GM12878 (cell line): ENCODE results near the gene CHIA. TPM values are rescaled to one million over a fixed set of nuclear protein-coding genes. Genes with fewer than 3 reads are reported as not detected.

Experiments
- ATAC-seq: fragments of 200-7000 bp; cut with Tn5 transposase; 3 replicates; pipeline ENCODE4 v1.9.1; 2020; ENCODE audit warnings: mild to moderate bottlenecking, moderate library complexity
- BruUV-seq: library from RNA; stranded (reverse); fragments of 400-500 nt; replicated peaks from 2 replicates; lab custom pipeline; 2021; lab: Mats Ljungman, UMichigan
- CTCF ChIA-PET: fragments of 300-600 bp; sonication (Branson Sonifier 250); formaldehyde crosslinking; extraction: SDS; loops from one replicate; lab custom pipeline; 2021; ENCODE audit warnings: inconsistent platforms; lab: Yijun Ruan, JAX
- POLR2A ChIA-PET: fragments of 350-600 bp; formaldehyde crosslinking; extraction: SDS; loops from one replicate; lab custom pipeline; 2021; ENCODE audit warnings: inconsistent platforms; lab: Charles Lee
- RAD21 ChIA-PET: fragments of 300-600 bp; sonication (Branson Sonifier 250); formaldehyde crosslinking; loops from one replicate; lab custom pipeline; 2023; ENCODE audit warnings: antibody characterized with exemption; ENCODE audit not compliant: unreplicated experiment; lab: Charles Lee
- SMC1A ChIA-PET: fragments of 300-600 bp; sonication (Branson Sonifier 250); formaldehyde crosslinking; loops from one replicate; lab custom pipeline; 2023; ENCODE audit not compliant: unreplicated experiment, uncharacterized antibody; lab: Charles Lee
- DNase-seq: peaks from one replicate; pipeline ENCODE4 v3.0.0-alpha.2; 2011; ENCODE audit warnings: low read depth, low spot score
- FAIRE-seq: peaks from 3 replicates; lab custom pipeline; 2011; peaks lifted over from hg19 to GRCh38; lab: Jason Lieb, UNC
- H2AFZ ChIP-seq: 2 replicates; pipeline ENCODE4 v1.6.0; 2011; ENCODE audit warnings: low read depth, low read length, control low read depth; ENCODE audit not compliant: control insufficient read depth
- H3K27ac ChIP-seq: 2 replicates; pipeline ENCODE4 v1.5.1; 2011; ENCODE audit warnings: control low read depth; ENCODE audit not compliant: control insufficient read depth, insufficient read depth
- H3K27me3 ChIP-seq, 2 experiments: replicated peaks in 1 of 2; 2 replicates each; pipeline versions ENCODE4 v1.6.0 to v1.6.1; 2011; ENCODE audit warnings: low read length in 1 of 2; ENCODE audit not compliant: control insufficient read depth in 2 of 2, insufficient read depth in 2 of 2
- H3K36me3 ChIP-seq, 2 experiments: 2 replicates each; pipeline ENCODE4 v1.5.1; 2011; ENCODE audit warnings: low read length in 1 of 2; ENCODE audit not compliant: control insufficient read depth in 2 of 2, insufficient read depth in 2 of 2
- H3K4me1 ChIP-seq: 2 replicates; pipeline ENCODE4 v1.6.1; 2011; ENCODE audit warnings: mild to moderate bottlenecking, low read length, moderate library complexity, mixed read lengths; ENCODE audit not compliant: control insufficient read depth, insufficient read depth
- H3K4me2 ChIP-seq: 2 replicates; pipeline ENCODE4 v1.6.0; 2011; ENCODE audit warnings: control low read depth; ENCODE audit not compliant: control insufficient read depth, insufficient read depth
- H3K4me3 ChIP-seq: fragments of 200-600 bp; sonication (generic); 2 replicates; pipeline ENCODE4 v1.5.1; 2016
- H3K79me2 ChIP-seq: 2 replicates; pipeline ENCODE4 v1.6.0; 2011; ENCODE audit warnings: low read length; ENCODE audit not compliant: control insufficient read depth, insufficient read depth
- H3K9ac ChIP-seq: 2 replicates; pipeline ENCODE4 v1.8.0; 2011; ENCODE audit warnings: low read length, control low read depth, mixed read lengths; ENCODE audit not compliant: control insufficient read depth, insufficient read depth
- H3K9me3 ChIP-seq: replicated peaks from 3 replicates; pipeline ENCODE4 v1.5.1; 2011; ENCODE audit warnings: mild to moderate bottlenecking, low read length; ENCODE audit not compliant: control insufficient read depth, insufficient read depth
- H4K20me1 ChIP-seq: 2 replicates; pipeline ENCODE4 v1.6.0; 2011; ENCODE audit not compliant: control insufficient read depth, insufficient read depth
- BCL3 ChIP-seq: IDR thresholded peaks from 2 replicates; pipeline ENCODE4 v1.6.1; 2011; ENCODE audit warnings: borderline replicate concordance, low read depth, mild to moderate bottlenecking, moderate library complexity, low read length; ENCODE audit not compliant: insufficient read depth, poor library complexity, severe bottlenecking
- BCLAF1 ChIP-seq: fragments of 450-650 bp; IDR thresholded peaks from 2 replicates; pipeline ENCODE4 v1.6.1; 2017; ENCODE audit warnings: antibody characterized with exemption, mild to moderate bottlenecking, moderate library complexity
- CREB1 ChIP-seq: IDR thresholded peaks from 2 replicates; pipeline ENCODE4 v1.6.1; 2012; ENCODE audit warnings: low read depth, mild to moderate bottlenecking, inconsistent platforms
- DPF2 ChIP-seq: fragments of 450-650 bp; IDR thresholded peaks from 2 replicates; pipeline ENCODE4 v1.6.1; 2017; ENCODE audit warnings: mild to moderate bottlenecking
- EED ChIP-seq: sonication (generic); IDR thresholded peaks from 2 replicates; pipeline ENCODE4 v1.6.1; 2016; ENCODE audit warnings: antibody characterized with exemption, low read depth
- ESRRA ChIP-seq: IDR thresholded peaks from 2 replicates; pipeline ENCODE4 v1.6.1; 2012; ENCODE audit warnings: mild to moderate bottlenecking, low read length, improper control_type of control experiment
- HDAC2 ChIP-seq: fragments of 200-600 bp; sonication (generic); IDR thresholded peaks from 2 replicates; pipeline ENCODE4 v1.6.1; 2017
- KLF5 ChIP-seq: fragments of 450-650 bp; IDR thresholded peaks from 2 replicates; pipeline ENCODE4 v1.6.1; 2014; ENCODE audit warnings: mild to moderate bottlenecking; ENCODE audit not compliant: partially characterized antibody
- MXI1 ChIP-seq: fragments of 150-350 bp; IDR thresholded peaks from 2 replicates; pipeline ENCODE4 v1.6.1; 2011; ENCODE audit warnings: low read depth, mild to moderate bottlenecking, inconsistent platforms, low read length, improper control_type of control experiment
- NFYA ChIP-seq: IDR thresholded peaks from 2 replicates; pipeline ENCODE4 v1.6.1; 2011; ENCODE audit warnings: low read depth, mild to moderate bottlenecking, low read length, improper control_type of control experiment, borderline replicate concordance
- NR2C1 ChIP-seq: fragments of 450-650 bp; IDR thresholded peaks from 2 replicates; pipeline ENCODE4 v1.6.1; 2017; ENCODE audit warnings: antibody characterized with exemption, mild to moderate bottlenecking, moderate library complexity
- NR2C2 ChIP-seq: IDR thresholded peaks from 2 replicates; pipeline ENCODE4 v1.6.1; 2011; ENCODE audit warnings: borderline replicate concordance, low read depth; ENCODE audit not compliant: control insufficient read depth, insufficient read length
- PML ChIP-seq: IDR thresholded peaks from 2 replicates; pipeline ENCODE4 v1.6.1; 2012; ENCODE audit warnings: low read length, inconsistent platforms
- POLR2AphosphoS2 ChIP-seq: IDR thresholded peaks from 2 replicates; pipeline ENCODE4 v1.6.1; 2011; ENCODE audit warnings: low read depth, mild to moderate bottlenecking, low read length, improper control_type of control experiment, moderate library complexity
- REST ChIP-seq: IDR thresholded peaks from 2 replicates; pipeline ENCODE4 v1.6.1; 2012; ENCODE audit warnings: mild to moderate bottlenecking, low read depth, low read length
- YY1 ChIP-seq: IDR thresholded peaks from 2 replicates; pipeline ENCODE4 v1.6.1; 2011; ENCODE audit warnings: low read depth, mild to moderate bottlenecking, low read length
- ZBTB33 ChIP-seq: fragments of 450-650 bp; IDR thresholded peaks from 2 replicates; pipeline ENCODE4 v1.6.1; 2017; ENCODE audit warnings: mild to moderate bottlenecking
- WGBS: methylation state at CpG from one replicate; pipeline ENCODE4 v1.1.6; 2016; ENCODE audit warnings: low lambda C conversion rate; ENCODE audit not compliant: insufficient replicate concordance, insufficient coverage; ENCODE audit errors: missing lambda C conversion rate; 5-methylcytosine and 5-hydroxymethylcytosine counted together
- in situ Hi-C: fragments of 300-500 bp; cut with MboI; formaldehyde crosslinking; loops from 9 replicates; pipeline ENCODE4 v1.14.3; 2018; ENCODE audit warnings: mixed read lengths
- intact Hi-C: fragments of 100-400 bp; cut with micrococcal nuclease; formaldehyde crosslinking; loops from one replicate; pipeline ENCODE4 v1.14.2; 2022; ENCODE audit not compliant: unreplicated experiment
- polyA plus RNA-seq, 11 experiments: library from polyadenylated mRNA; depleted of rRNA in 4 of 11; unstranded in 6 of 11; stranded (reverse) in 5 of 11; fragments of >200 nt; fragmentation: Nextera tagmentation in 4 of 11; fragmentation: Illumina TruSeq in 1 of 11; extraction: Ambion mirVana in 4 of 11; extraction: Trizol in 1 of 11; gene quantifications; 1 replicate in 1 of 11; 2 replicates in 10 of 11; pipeline versions ENCODE4 v1.2.1 to v1.2.3, GENCODE V29; 2011 to 2016; ENCODE audit warnings: inconsistent platforms in 2 of 11, missing spikeins in 2 of 11, low read depth in 1 of 11
- total RNA-seq, 4 experiments: library from RNA; depleted of rRNA in 3 of 4; stranded (reverse); fragments of >200 nt in 3 of 4; fragmentation: Illumina TruSeq in 1 of 4; extraction: Trizol in 1 of 4; gene quantifications; 2 replicates each; pipeline versions ENCODE4 v1.2.1 to v1.2.3, GENCODE V29; 2013 to 2021

CHIA gene
- total and polyA plus RNA-seq, 10 of the 15 experiments (the other 5 are each of a cell fraction or from before 2014, with no cell fraction given) = 0.21 TPM; not detected in 9

- DNase-seq (no peak), ATAC-seq (no peak)
- ChIA-PET CTCF (no interaction called here), SMC1A (no interaction called here)
- H3K4me1 ChIP-seq = no peaks in the 10 kb centered on the region
- intact Hi-C loops = no loop called here
- H3K4me3 ChIP-seq = no peak overlapping the region
- no peak overlapping the region for H3K27ac ChIP-seq
- no peaks in the 10 kb centered on the region; a peak in 2 of 4 replicates for H3K27me3 ChIP-seq
- H3K9ac ChIP-seq = no peak overlapping the region
- WGBS = 64% methylated on average over 9 of the region's 9 CpGs
- in situ Hi-C loops = no loop called here
- BruUV-seq = no TSS peak
- no peaks in the 10 kb centered on the region for H3K9me3 ChIP-seq
- no peak for TF ChIP-seq EED
- TF ChIP-seq CREB1 = no peak
- TF ChIP-seq PML = no peak
- no peak for TF ChIP-seq REST
- TF ChIP-seq ESRRA = no peak
- no peak for TF ChIP-seq KLF5
- TF ChIP-seq NR2C1 = no peak
- TF ChIP-seq ZBTB33 = no peak
- no peak for TF ChIP-seq HDAC2
- no peak for TF ChIP-seq POLR2AphosphoS2
- no peak for TF ChIP-seq BCL3
- no peak for TF ChIP-seq DPF2
- no peak for TF ChIP-seq NR2C2
- no peak for TF ChIP-seq YY1
- no peak for TF ChIP-seq NFYA
- TF ChIP-seq MXI1 = no peak
- TF ChIP-seq BCLAF1 = no peak
- TF ChIP-seq, all 136 proteins: peak for 0
- RAD21 ChIA-PET = no interaction called here
- Histone ChIP-seq H3K79me2 (no peaks in the 10 kb centered on the region), H4K20me1 (no peaks in the 10 kb centered on the region), H3K4me2 (no peak overlapping the region), H2AFZ (no peak overlapping the region), H3K36me3 (no peaks in the 10 kb centered on the region)
- no peak for FAIRE-seq
- POLR2A ChIA-PET = no interaction called here
Observed at GRCh38 chr1:111361761-111362160, 71.1 kb downstream of the CHIA start.
